ENCODE results near the gene ANP32A.
"Not testable (repeated sequence)": the region's sequence is repeated elsewhere in the genome, so short reads cannot be mapped to it uniquely, and the experiment has no call there.

ANP32A gene

DNA sequence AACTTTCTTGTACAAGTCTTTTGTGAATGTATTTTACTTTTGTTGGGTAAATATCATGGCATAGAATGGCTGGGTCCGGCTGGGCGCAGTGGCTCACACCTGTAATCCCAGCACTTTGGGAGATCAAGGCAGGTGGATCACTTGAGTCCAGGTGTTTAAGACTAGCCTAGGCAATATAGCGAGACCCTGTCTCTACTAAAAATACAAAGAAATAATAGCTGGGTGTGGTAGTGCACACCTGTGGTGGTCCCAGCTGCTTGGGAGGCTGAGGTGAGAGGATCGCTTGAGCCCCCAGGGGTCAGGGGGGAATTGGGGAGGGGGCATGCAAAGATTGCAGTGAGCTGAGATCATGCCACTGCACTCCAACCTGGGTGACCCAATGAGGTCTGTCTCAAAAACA lies 52.9 kb downstream of the ANP32A start:
- H3K27ac ChIP-seq (ENCODE audit: low read depth, low read length) = no peak overlapping the region
- no peaks in the 10 kb centered on the region for H3K4me1 ChIP-seq (ENCODE audit: control insufficient read depth, insufficient read depth, low read length)
- no peak overlapping the region for H3K4me3 ChIP-seq (ENCODE audit: low read length)
- H3K27me3 ChIP-seq (ENCODE audit: control insufficient read depth, insufficient read depth, low read length) = no peaks in the 10 kb centered on the region
- no peak overlapping the region for H3K9ac ChIP-seq (ENCODE audit: low read length)
- no peaks in the 10 kb centered on the region for H3K36me3 ChIP-seq (ENCODE audit: control insufficient read depth, insufficient read depth, low read length)

DNA sequence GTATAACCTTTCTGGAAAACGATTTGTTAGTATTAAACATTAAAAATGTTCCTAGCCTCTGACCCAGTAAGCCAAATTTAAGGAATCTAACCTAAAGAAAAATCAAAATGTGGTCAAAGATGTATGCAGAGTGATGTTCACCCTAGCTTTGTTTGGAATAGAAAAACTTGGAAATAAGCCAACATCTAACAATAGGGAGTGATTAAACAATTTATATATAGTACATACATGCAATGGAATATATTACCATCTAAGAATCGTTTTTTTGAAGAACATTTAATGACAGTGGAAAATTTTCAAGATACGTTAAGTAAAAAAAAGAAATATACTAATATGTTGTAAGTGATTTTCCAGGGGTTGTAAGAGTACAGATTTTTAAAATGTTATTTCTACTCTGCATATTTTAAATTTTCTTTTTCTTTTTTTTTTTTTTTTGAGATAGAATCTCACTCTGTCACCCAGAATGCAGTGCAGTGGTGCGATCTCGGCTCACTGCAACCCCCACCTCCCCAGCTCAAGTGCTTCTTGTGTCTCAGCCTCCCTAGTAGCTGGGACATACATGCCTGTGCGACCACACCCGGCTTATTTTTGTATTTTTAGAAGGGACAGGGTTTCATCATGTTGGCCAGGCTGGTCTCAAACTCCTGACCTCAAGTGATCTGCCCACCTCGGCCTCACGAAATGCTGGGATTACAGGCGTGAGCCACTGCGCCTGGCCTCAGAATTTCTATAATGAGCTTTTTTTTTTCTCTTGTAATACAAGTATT lies 54.9 kb downstream of the ANP32A start:
- Histone ChIP-seq H3K27ac (ENCODE audit: low read depth, low read length) (no peak overlapping the region), H3K27me3 (ENCODE audit: control insufficient read depth, insufficient read depth, low read length) (no peaks in the 10 kb centered on the region), H3K9ac (ENCODE audit: low read length) (no peak overlapping the region), H3K4me3 (ENCODE audit: low read length) (no peak overlapping the region), H3K36me3 (ENCODE audit: control insufficient read depth, insufficient read depth, low read length) (no peaks in the 10 kb centered on the region), H3K4me1 (ENCODE audit: control insufficient read depth, insufficient read depth, low read length) (no peaks in the 10 kb centered on the region)

GRCh38 chr15:68764090-68764489 lies 56.6 kb downstream of the ANP32A start:
- H3K27me3 ChIP-seq (ENCODE audit: control insufficient read depth, insufficient read depth, low read length) = no peaks in the 10 kb centered on the region
- H3K36me3 ChIP-seq (ENCODE audit: control insufficient read depth, insufficient read depth, low read length) = no peaks in the 10 kb centered on the region
- H3K4me1 ChIP-seq (ENCODE audit: control insufficient read depth, insufficient read depth, low read length) = no peaks in the 10 kb centered on the region
- H3K4me3 ChIP-seq (ENCODE audit: low read length) = no peak overlapping the region
- H3K9ac ChIP-seq (ENCODE audit: low read length) = no peak overlapping the region
- H3K27ac ChIP-seq (ENCODE audit: low read depth, low read length) = no peak overlapping the region

- H3K4me3 ChIP-seq (ENCODE audit: low read length) = no peak overlapping the region
- no peak overlapping the region for H3K9ac ChIP-seq (ENCODE audit: low read length)
- no peaks in the 10 kb centered on the region for H3K4me1 ChIP-seq (ENCODE audit: control insufficient read depth, insufficient read depth, low read length)
- no peaks in the 10 kb centered on the region for H3K36me3 ChIP-seq (ENCODE audit: control insufficient read depth, insufficient read depth, low read length)
- H3K27me3 ChIP-seq (ENCODE audit: control insufficient read depth, insufficient read depth, low read length) = no peaks in the 10 kb centered on the region
- H3K27ac ChIP-seq (ENCODE audit: low read depth, low read length) = no peak overlapping the region
These were observed 57.6 kb downstream of the ANP32A start for GRCh38 chr15:68763063-68763462.

DNA sequence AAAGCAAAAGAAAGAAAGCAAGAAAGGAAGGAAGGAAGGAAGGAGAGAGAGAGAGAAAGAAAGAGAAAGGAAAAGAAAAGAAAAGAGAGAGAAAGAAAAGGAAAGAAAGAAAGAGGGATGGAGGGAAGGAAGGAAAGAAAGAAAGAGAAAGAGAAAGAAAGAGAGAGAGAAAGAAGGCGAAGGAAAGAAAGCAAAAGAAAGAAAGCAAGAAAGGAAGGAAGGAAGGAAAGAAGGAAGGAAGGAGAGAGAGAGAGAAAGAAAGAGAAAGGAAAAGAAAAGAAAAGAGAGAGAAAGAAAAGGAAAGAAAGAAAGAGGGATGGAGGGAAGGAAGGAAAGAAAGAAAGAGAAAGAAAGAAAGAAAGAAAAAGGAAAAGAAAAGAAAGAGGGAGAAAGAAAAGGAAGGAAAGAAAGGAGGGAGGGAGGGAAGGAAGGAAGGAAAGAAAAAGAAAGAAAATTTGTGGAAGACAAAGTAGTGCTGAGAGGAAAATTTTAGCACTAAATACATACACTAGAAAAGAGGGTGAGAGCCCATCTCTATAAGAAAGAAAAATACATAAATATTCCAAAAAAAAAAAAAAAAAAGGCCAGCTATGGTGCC lies 60.6 kb downstream of the ANP32A start:
- H3K27me3 ChIP-seq (ENCODE audit: control insufficient read depth, insufficient read depth, low read length); H3K36me3 ChIP-seq (ENCODE audit: control insufficient read depth, insufficient read depth, low read length); H3K4me1 ChIP-seq (ENCODE audit: control insufficient read depth, insufficient read depth, low read length); H3K4me3 ChIP-seq (ENCODE audit: low read length); H3K27ac ChIP-seq (ENCODE audit: low read depth, low read length); H3K9ac ChIP-seq (ENCODE audit: low read length): not testable (repeated sequence)

- no peak overlapping the region for H3K27ac ChIP-seq (ENCODE audit: low read depth, low read length)
These were observed 65.0 kb downstream of the ANP32A start for GRCh38 chr15:68755731-68756130.

GRCh38 chr15:68751622-68752021 lies 69.1 kb downstream of the ANP32A start:
- H3K27me3 ChIP-seq (ENCODE audit: control insufficient read depth, insufficient read depth, low read length) = no peaks in the 10 kb centered on the region
- H3K4me1 ChIP-seq (ENCODE audit: control insufficient read depth, insufficient read depth, low read length) = no peaks in the 10 kb centered on the region
- no peak overlapping the region for H3K27ac ChIP-seq (ENCODE audit: low read depth, low read length)
- no peaks in the 10 kb centered on the region for H3K36me3 ChIP-seq (ENCODE audit: control insufficient read depth, insufficient read depth, low read length)
- no peak overlapping the region for H3K4me3 ChIP-seq (ENCODE audit: low read length)
- no peak overlapping the region for H3K9ac ChIP-seq (ENCODE audit: low read length)

More at GRCh38 chr15:68755731-68756130, 65.0 kb downstream of the ANP32A start:
- no peak overlapping the region for H3K9ac ChIP-seq (ENCODE audit: low read length)
- no peaks in the 10 kb centered on the region for H3K27me3 ChIP-seq (ENCODE audit: control insufficient read depth, insufficient read depth, low read length)
- no peaks in the 10 kb centered on the region for H3K4me1 ChIP-seq (ENCODE audit: control insufficient read depth, insufficient read depth, low read length)
- H3K4me3 ChIP-seq (ENCODE audit: low read length) = no peak overlapping the region
- H3K36me3 ChIP-seq (ENCODE audit: control insufficient read depth, insufficient read depth, low read length) = no peaks in the 10 kb centered on the region

DNA sequence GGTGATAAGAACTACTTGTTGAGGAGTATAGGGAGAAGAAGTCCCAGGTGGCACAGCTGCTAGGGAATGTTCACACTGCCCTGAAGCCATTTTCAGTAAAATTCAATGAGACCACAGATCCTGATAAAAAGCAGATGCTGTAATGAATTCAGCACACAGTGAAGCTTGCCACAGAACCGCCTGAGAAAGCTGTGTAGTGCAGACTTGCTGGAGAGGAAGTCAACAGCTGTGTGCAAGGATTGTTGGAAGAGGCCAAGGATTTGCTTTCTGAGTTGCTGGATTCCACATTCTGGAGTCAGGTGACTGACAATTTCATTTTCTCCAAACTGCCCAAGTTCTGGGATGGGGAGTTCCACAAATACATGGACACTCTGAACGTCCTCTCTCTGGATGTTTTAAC lies 70.9 kb downstream of the ANP32A start:
- Histone ChIP-seq H3K4me1 (ENCODE audit: control insufficient read depth, insufficient read depth, low read length) (no peaks in the 10 kb centered on the region), H3K27me3 (ENCODE audit: control insufficient read depth, insufficient read depth, low read length) (no peaks in the 10 kb centered on the region), H3K36me3 (ENCODE audit: control insufficient read depth, insufficient read depth, low read length) (no peaks in the 10 kb centered on the region), H3K4me3 (ENCODE audit: low read length) (no peak overlapping the region), H3K9ac (ENCODE audit: low read length) (no peak overlapping the region), H3K27ac (ENCODE audit: low read depth, low read length) (no peak overlapping the region)

DNA sequence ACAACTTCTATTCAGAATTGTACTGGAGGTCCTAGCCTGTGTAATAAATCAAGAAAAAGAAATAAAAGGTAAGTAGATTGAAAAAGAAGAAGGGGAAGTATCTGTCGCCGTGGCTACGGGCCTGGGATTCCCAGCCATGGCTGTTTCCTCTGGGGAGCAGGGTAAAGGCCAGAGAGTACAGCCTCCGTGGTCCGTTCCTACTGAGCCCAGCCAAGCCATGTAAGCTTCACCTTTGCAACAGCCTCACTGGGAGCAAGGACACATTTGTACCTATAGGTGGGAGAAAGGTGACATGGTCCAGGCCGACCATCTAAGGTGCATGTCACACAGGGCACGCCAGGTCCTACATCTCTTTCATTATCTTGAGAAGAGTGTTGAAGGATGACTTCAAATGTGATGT lies 71.3 kb downstream of the ANP32A start:
- Histone ChIP-seq H3K27me3 (ENCODE audit: control insufficient read depth, insufficient read depth, low read length) (no peaks in the 10 kb centered on the region), H3K4me1 (ENCODE audit: control insufficient read depth, insufficient read depth, low read length) (no peaks in the 10 kb centered on the region), H3K36me3 (ENCODE audit: control insufficient read depth, insufficient read depth, low read length) (no peaks in the 10 kb centered on the region), H3K4me3 (ENCODE audit: low read length) (no peak overlapping the region), H3K9ac (ENCODE audit: low read length) (no peak overlapping the region), H3K27ac (ENCODE audit: low read depth, low read length) (no peak overlapping the region)

DNA sequence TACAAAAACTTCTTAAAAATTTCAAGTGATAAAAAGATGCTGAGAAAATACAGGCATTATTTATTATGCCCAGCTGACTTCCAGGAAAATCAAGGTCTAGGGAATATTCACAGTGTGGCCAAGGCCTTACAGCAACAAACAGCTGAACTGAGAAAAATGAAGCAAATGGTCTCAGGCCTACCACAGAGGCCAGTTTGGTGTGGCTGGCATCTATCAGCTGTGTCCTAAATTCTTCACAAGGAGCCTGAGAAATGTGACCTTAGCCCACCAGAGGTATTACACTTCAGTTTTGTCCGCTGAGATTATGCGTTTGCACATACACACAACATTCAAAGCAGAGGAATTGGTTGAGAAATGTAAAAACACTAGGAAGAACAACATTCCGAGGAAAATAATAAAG lies 77.4 kb downstream of the ANP32A start:
- H3K27ac ChIP-seq (ENCODE audit: low read depth, low read length) = no peak overlapping the region
- no peaks in the 10 kb centered on the region for H3K36me3 ChIP-seq (ENCODE audit: control insufficient read depth, insufficient read depth, low read length)
- H3K9ac ChIP-seq (ENCODE audit: low read length) = no peak overlapping the region
- H3K4me3 ChIP-seq (ENCODE audit: low read length) = no peak overlapping the region
- no peaks in the 10 kb centered on the region for H3K4me1 ChIP-seq (ENCODE audit: control insufficient read depth, insufficient read depth, low read length)
- H3K27me3 ChIP-seq (ENCODE audit: control insufficient read depth, insufficient read depth, low read length) = no peaks in the 10 kb centered on the region

DNA sequence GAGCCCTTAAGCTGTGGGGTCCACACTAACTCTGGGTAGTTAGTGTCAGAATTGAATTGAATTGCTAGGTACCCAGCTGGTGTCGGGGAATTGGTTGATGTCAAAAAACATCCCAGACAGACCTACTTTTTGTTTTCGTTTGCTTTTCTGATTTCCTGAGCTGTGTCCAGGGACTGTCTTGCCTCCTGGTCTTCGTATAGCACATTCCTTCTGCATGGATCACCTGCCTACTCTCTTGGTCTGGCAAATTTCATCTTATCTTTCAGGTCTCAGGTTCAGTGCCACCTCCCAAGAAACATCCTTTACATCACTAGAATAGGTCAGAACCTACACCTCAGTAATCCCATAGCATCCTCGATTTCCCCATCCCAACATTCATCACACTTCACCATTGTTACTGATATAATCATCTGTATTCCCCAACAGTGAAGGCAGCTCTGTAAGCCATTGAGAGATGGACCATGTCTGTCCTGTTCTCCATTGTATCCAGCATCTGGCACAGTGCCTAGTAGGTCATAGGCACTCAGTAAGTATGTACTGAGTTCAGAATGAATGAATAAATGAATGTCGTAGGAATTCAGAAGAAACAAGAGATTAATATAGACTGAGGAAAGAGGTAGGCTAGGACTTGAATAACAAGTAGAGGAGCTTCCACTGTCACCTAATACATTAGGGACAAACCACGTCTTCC lies 81.2 kb downstream of the ANP32A start:
- Histone ChIP-seq H3K27ac (ENCODE audit: low read depth, low read length) (no peak overlapping the region), H3K27me3 (ENCODE audit: control insufficient read depth, insufficient read depth, low read length) (no peaks in the 10 kb centered on the region), H3K36me3 (ENCODE audit: control insufficient read depth, insufficient read depth, low read length) (no peaks in the 10 kb centered on the region), H3K4me1 (ENCODE audit: control insufficient read depth, insufficient read depth, low read length) (no peaks in the 10 kb centered on the region), H3K4me3 (ENCODE audit: low read length) (no peak overlapping the region), H3K9ac (ENCODE audit: low read length) (no peak overlapping the region)

DNA sequence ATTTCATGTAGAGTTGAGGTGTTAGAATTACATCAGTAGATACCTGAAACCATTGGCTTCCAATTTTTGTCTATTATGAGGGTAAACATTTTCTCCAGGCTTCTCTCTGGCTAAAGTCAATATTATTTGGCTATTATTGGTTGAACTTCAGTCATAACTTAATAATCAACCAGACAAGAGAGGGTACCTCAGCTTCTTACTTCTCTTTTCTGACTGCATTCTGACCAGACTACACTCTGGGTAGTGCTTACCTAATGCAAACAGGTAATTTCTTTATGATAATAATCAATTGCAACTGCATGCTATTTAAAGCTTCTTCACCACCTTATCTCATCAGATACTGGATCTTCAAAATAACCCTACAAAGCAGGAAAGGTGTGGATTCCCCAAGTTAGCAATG lies 85.1 kb downstream of the ANP32A start:
- Histone ChIP-seq H3K4me1 (ENCODE audit: control insufficient read depth, insufficient read depth, low read length) (peaks cover under 1% of the 10 kb centered on the region), H3K27me3 (ENCODE audit: control insufficient read depth, insufficient read depth, low read length) (no peaks in the 10 kb centered on the region), H3K9ac (ENCODE audit: low read length) (no peak overlapping the region), H3K36me3 (ENCODE audit: control insufficient read depth, insufficient read depth, low read length) (no peaks in the 10 kb centered on the region), H3K27ac (ENCODE audit: low read depth, low read length) (no peak overlapping the region), H3K4me3 (ENCODE audit: low read length) (no peak overlapping the region)

Measured in rectal smooth muscle tissue (tissue), 1 donor.